Pancreas (tissue), 10 donors: ENCODE results near the gene SEPTIN8. TPM values are rescaled to one million over a fixed set of nuclear protein-coding genes. Genes with fewer than 3 reads are reported as not detected.

Experiments used
- ATAC-seq, 4 donors: fragments of 200-7000 bp; cut with Tn5 transposase; one replicate each; pipeline versions ENCODE4 v1.8.0 to v1.9.1; 2020; ENCODE audit warnings: mild to moderate bottlenecking in 4 of 4, moderate library complexity in 4 of 4
- DNase-seq, 6 donors: peaks; one replicate each; pipeline ENCODE4 v3.0.0-alpha.2; 2020
- FAIRE-seq: peaks from 2 replicates; lab custom pipeline; 2012; peaks lifted over from hg19 to GRCh38; lab: Jason Lieb, UNC
- H3K27ac ChIP-seq, 4 donors: fragments of 200-600 bp; sonication (generic); 1 replicate in 3 of 4; 2 replicates in 1 of 4; pipeline versions ENCODE4 v1.5.0 to v1.8.0; 2020
- H3K27me3 ChIP-seq, 4 donors: fragments of 200-600 bp; one replicate each; pipeline ENCODE4 v1.8.0; 2021
- H3K36me3 ChIP-seq, 3 donors: fragments of 200-600 bp; sonication (generic) in 1 of 3; one replicate each; pipeline versions ENCODE4 v1.5.0 to v1.8.0; 2020 to 2021
- H3K4me1 ChIP-seq, 3 donors: fragments of 200-600 bp; one replicate each; pipeline ENCODE4 v1.8.0; 2021
- H3K4me3 ChIP-seq, 4 donors: fragments of 200-600 bp; sonication (generic) in 2 of 4; one replicate each; pipeline versions ENCODE4 v1.5.0 to v1.8.0; 2020 to 2021
- H3K9me3 ChIP-seq, 4 donors: fragments of 200-600 bp; one replicate each; pipeline ENCODE4 v1.8.0; 2021
- WGBS, 2 donors: extraction: QIAGEN DNeasy Blood & Tissue Kit; methylation state at CpG; one replicate each; pipeline ENCODE4 v1.1.7; 2013; 5-methylcytosine and 5-hydroxymethylcytosine counted together
- intact Hi-C, 3 donors: fragments of 100-400 bp; cut with DNase I; formaldehyde crosslinking; loops; one replicate each; pipeline versions ENCODE4 v1.11.1 to v1.14.2; 2022
- polyA plus RNA-seq, 2 donors: library from polyadenylated mRNA; stranded (reverse); fragments of 200-250 nt; gene quantifications; one replicate each; pipeline ENCODE4 v1.2.3, GENCODE V29; 2013
- total RNA-seq, 6 donors: library from RNA; stranded (reverse); fragmentation: NEBNext Ultra II Directional in 4 of 6; extraction: Animal tissue kit (Norgen Biotek cat#: 25700) in 4 of 6; gene quantifications; one replicate each; pipeline versions ENCODE4 v1.2.1 to v1.2.4, GENCODE V29; 2021 to 2023
- TF ChIP-seq, protein P1 (sequence below), 4 donors: fragments of 200-600 bp; sonication (generic) in 3 of 4; IDR thresholded peaks; one replicate each; pipeline versions ENCODE4 v1.5.0 to v1.8.0; 2021; ENCODE audit warnings: antibody characterized with exemption in 4 of 4
- donor health status: healthy with polysubstance abuse.
- donor health status: DM: no; HTN: no; CAD: no; lungs with moderate emphysema.
- donor health status: DM: no; HTN: no; CAD: no.
- donor health status: control.
- donor health status: control.
- donor health status: Bipolar disorder and iron deficiency.
- donor health status: DM: yes; HTN: yes; CAD: no.
- donor health status: DM: no; HTN: no; CAD: no.
- donor health status: DM: no; HTN: no; CAD: no.
- donor health status: DM: yes; HTN: yes; CAD: no.

The SEPTIN8 gene
- total and polyA plus RNA-seq, 8 donors = 13.1 to 32.8 (median 18.3) TPM

- intact Hi-C loops = no loop called here
- Histone ChIP-seq H3K36me3 (peaks cover 0 to 4% (median 0%) of the 10 kb centered on the region in 3 donors), H3K27me3 (no peaks in the 10 kb centered on the region), H3K9me3 (no peaks in the 10 kb centered on the region), H3K27ac (no peak overlapping the region), H3K4me3 (no peak overlapping the region), H3K4me1 (no peaks in the 10 kb centered on the region)
- FAIRE-seq (no peak), DNase-seq (no peak), ATAC-seq (no peak)
- TF ChIP-seq, protein P1, sequence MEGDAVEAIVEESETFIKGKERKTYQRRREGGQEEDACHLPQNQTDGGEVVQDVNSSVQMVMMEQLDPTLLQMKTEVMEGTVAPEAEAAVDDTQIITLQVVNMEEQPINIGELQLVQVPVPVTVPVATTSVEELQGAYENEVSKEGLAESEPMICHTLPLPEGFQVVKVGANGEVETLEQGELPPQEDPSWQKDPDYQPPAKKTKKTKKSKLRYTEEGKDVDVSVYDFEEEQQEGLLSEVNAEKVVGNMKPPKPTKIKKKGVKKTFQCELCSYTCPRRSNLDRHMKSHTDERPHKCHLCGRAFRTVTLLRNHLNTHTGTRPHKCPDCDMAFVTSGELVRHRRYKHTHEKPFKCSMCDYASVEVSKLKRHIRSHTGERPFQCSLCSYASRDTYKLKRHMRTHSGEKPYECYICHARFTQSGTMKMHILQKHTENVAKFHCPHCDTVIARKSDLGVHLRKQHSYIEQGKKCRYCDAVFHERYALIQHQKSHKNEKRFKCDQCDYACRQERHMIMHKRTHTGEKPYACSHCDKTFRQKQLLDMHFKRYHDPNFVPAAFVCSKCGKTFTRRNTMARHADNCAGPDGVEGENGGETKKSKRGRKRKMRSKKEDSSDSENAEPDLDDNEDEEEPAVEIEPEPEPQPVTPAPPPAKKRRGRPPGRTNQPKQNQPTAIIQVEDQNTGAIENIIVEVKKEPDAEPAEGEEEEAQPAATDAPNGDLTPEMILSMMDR (IDR thresholded peaks at IDR 0.05) = no peak
These were observed 68.4 kb downstream of the SEPTIN8 start for GRCh38 chr5:132708645-132709044.

DNA sequence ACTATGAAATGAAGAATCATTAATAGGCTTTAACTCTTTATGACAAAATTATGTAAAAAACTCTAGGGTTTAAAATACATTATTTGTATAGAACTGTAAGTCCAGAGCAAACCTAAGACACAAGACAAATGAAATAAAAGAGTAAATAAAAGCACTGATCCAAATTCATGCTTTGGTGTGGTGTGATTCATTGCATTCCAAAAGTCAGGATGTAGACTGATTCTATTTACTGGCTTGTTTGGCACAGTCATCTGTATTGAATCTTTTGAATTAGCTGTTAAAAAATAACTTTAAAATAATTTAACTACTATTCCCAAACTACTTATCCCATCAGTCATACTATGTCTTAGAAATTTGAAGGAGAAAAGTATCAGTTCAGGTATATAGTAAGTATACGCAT, 72.2 kb downstream of the SEPTIN8 start:
- TF ChIP-seq, protein P1 (IDR thresholded peaks at IDR 0.05) = no peak
- Histone ChIP-seq H3K27me3 (no peaks in the 10 kb centered on the region), H3K9me3 (no peaks in the 10 kb centered on the region), H3K4me1 (no peaks in the 10 kb centered on the region), H3K36me3 (peaks cover 0 to 7% (median 7%) of the 10 kb centered on the region in 3 donors), H3K4me3 (no peak overlapping the region), H3K27ac (no peak overlapping the region)
- DNase-seq = no peak
- peak in 1 of 4 donors; percentile 38 for ATAC-seq
- FAIRE-seq = no peak
- WGBS, 2 donors = 70 to 74% methylated on average over 1 of the region's 1 CpG
- intact Hi-C loops = no loop called here

Other genes with a start within 250 kb of the SEPTIN8 start
- not detected for gene IL5, start 233.7 kb downstream of the SEPTIN8 start, total RNA-seq
- not detected for gene IL5, start 233.7 kb downstream of the SEPTIN8 start, polyA plus RNA-seq
- gene RAD50, start 220.3 kb downstream of the SEPTIN8 start, total RNA-seq = 10 to 100 TPM; 11.3 to 21.1 (median 17.1) TPM
- 1 to 10 TPM; 5.9 to 7.8 TPM for gene RAD50, start 220.3 kb downstream of the SEPTIN8 start, polyA plus RNA-seq
- not detected for gene IL13, start 119.1 kb downstream of the SEPTIN8 start, total RNA-seq
- gene IL13, start 119.1 kb downstream of the SEPTIN8 start, polyA plus RNA-seq = under 1 TPM in 1 of 2 donors, not detected in 1; 0.07 TPM
- gene IL4, start 103.2 kb downstream of the SEPTIN8 start, total RNA-seq = not detected
- gene IL4, start 103.2 kb downstream of the SEPTIN8 start, polyA plus RNA-seq = not detected
- gene KIF3A, start 39.7 kb downstream of the SEPTIN8 start, total RNA-seq = 1 to 10 TPM; 2.4 to 6.3 (median 4.1) TPM
- 1 to 10 TPM; 2.4 to 5.0 TPM for gene KIF3A, start 39.7 kb downstream of the SEPTIN8 start, polyA plus RNA-seq
- gene CCNI2, start 29.8 kb downstream of the SEPTIN8 start, total RNA-seq = 1 to 10 TPM in 4 of 6 donors, under 1 TPM in 2; 0.69 to 4.4 (median 1.3) TPM
- 1 to 10 TPM in 1 of 2 donors, under 1 TPM in 1; 0.84 to 1.8 TPM for gene CCNI2, start 29.8 kb downstream of the SEPTIN8 start, polyA plus RNA-seq
- gene SOWAHA, start 36.1 kb upstream of the SEPTIN8 start, total RNA-seq = 1 to 10 TPM; 1.5 to 2.8 (median 1.9) TPM
- 1 to 10 TPM; 1.4 to 5.0 TPM for gene SOWAHA, start 36.1 kb upstream of the SEPTIN8 start, polyA plus RNA-seq
- 10 to 100 TPM; 10.7 to 14.7 (median 11.6) TPM for gene SHROOM1, start 53.4 kb upstream of the SEPTIN8 start, total RNA-seq
- gene SHROOM1, start 53.4 kb upstream of the SEPTIN8 start, polyA plus RNA-seq = 10 to 100 TPM; 30.9 to 62.0 TPM
- gene GDF9, start 89.2 kb upstream of the SEPTIN8 start, total RNA-seq = under 1 TPM; 0.19 to 0.93 (median 0.31) TPM
- 1 to 10 TPM in 1 of 2 donors, under 1 TPM in 1; 0.42 to 1.1 TPM for gene GDF9, start 89.2 kb upstream of the SEPTIN8 start, polyA plus RNA-seq
- 100 to 1,000 TPM; 133 to 235 (median 189) TPM for gene UQCRQ, start 89.4 kb upstream of the SEPTIN8 start, total RNA-seq
- gene UQCRQ, start 89.4 kb upstream of the SEPTIN8 start, polyA plus RNA-seq = 100 to 1,000 TPM; 208 to 216 TPM
- gene LEAP2, start 96.4 kb upstream of the SEPTIN8 start, total RNA-seq = 1 to 10 TPM in 3 of 6 donors, under 1 TPM in 3; 0.55 to 2.0 (median 1.1) TPM
- 1 to 10 TPM; 2.3 to 3.9 TPM for gene LEAP2, start 96.4 kb upstream of the SEPTIN8 start, polyA plus RNA-seq
- gene AFF4, start 186.4 kb upstream of the SEPTIN8 start, total RNA-seq = 10 to 100 TPM; 24.8 to 40.2 (median 27.8) TPM
- gene AFF4, start 186.4 kb upstream of the SEPTIN8 start, polyA plus RNA-seq = 10 to 100 TPM in 1 of 2 donors, 1 to 10 TPM in 1; 6.7 to 12.5 TPM
- gene ZCCHC10, start 249.3 kb upstream of the SEPTIN8 start, total RNA-seq = 10 to 100 TPM in 2 of 6 donors, 1 to 10 TPM in 4; 4.8 to 12.5 (median 7.5) TPM
- 10 to 100 TPM; 12.6 to 13.3 TPM for gene ZCCHC10, start 249.3 kb upstream of the SEPTIN8 start, polyA plus RNA-seq